Measurements from ENCODE around the gene LDLRAD4. TPM values are rescaled to one million over a fixed set of nuclear protein-coding genes. Genes with fewer than 3 reads are reported as not detected.

LDLRAD4 gene
- total RNA-seq, 2 experiments from 2014 or later = 37.3 to 38.5 TPM

DNA sequence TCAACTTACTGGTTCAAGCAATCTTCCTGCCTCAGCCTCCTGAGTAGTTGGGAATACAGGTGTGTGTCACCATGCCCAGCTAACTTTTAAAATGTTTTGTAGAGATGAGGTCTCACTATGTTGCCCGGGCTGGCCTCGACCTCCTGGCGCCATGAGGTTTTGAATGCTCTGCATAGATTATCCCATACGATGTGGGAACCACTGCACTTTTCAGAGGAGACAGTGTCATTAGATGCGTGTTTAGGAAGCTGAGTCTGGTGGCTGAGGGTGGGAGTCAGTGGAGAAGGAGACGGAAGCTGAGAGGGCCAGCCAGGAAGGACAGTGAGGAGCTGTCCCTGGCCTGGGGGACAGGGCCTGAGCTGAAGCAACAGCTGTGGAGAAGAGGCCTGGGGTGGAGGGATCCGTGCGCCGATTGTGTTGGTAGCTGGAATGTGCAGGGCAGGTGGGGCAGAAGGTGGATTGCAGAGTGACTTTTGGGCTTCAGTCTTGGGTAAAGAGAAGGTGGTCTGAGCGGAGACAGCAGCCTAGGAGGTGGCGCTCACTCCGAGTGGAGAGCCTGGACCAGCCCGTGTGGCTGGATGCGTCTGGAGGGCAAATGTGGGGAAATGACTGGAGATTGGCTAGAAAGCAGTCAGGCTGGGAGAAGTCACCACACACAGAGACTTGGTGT, 68.0 kb downstream of the LDLRAD4 start:
- no peak for TF ChIP-seq CTCF (IDR thresholded peaks at IDR 0.05)
- intact Hi-C loops (cut with micrococcal nuclease) = no loop called here
- H3K27ac Mint-ChIP-seq = no peak overlapping the region
- CTCF ChIA-PET = interaction anchor here (1.1 kb wide), 1 partner anchor 70 kb away, joined by 3 read pairs; no protein-coding TSS in a partner anchor
- DNase-seq (no peak), ATAC-seq (no peak)
- no peak overlapping the region for H3K4me3 Mint-ChIP-seq
- H3K4me1 Mint-ChIP-seq (ENCODE audit: low read depth) = peaks cover 79% of the 10 kb centered on the region
- H3K36me3 Mint-ChIP-seq (ENCODE audit: low read depth) = peaks cover 11% of the 10 kb centered on the region
- POLR2A ChIA-PET = no interaction called here
- H3K27me3 Mint-ChIP-seq = no peaks in the 10 kb centered on the region
- H3K9me3 Mint-ChIP-seq = peaks cover 5% of the 10 kb centered on the region

DNA sequence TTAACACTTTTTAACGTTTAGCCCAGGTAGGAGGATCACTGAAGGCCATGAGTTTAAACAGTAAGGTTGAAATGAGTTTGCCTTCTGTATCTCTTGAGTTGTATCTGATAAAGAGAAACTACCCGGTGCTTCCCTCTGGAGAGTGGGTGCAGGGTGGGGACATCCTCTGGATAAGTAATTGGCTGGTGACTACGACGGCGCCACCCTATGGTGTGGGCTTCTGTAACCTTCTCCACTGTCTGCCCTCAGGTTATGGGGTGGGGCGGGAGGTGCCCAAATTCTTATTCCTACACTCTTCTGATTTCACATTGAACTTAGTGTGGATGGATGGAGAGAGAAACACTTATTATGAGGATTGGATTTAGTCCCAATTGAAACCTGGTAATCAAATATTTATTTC, 68.8 kb downstream of the LDLRAD4 start:
- Mint-ChIP-seq H3K4me3 (no peak overlapping the region), H3K36me3 (ENCODE audit: low read depth) (peaks cover 4% of the 10 kb centered on the region), H3K4me1 (ENCODE audit: low read depth) (peaks cover 78% of the 10 kb centered on the region), H3K27ac (no peak overlapping the region), H3K27me3 (no peaks in the 10 kb centered on the region), H3K9me3 (no peaks in the 10 kb centered on the region)
- intact Hi-C loops (cut with micrococcal nuclease) = no loop called here
- ChIA-PET POLR2A (no interaction called here), CTCF (interaction anchor here (1.4 kb wide), 1 partner anchor 8 kb away, joined by 5 read pairs; no protein-coding TSS in a partner anchor)
- DNase-seq (no peak), ATAC-seq (no peak)
- no peak for TF ChIP-seq CTCF (IDR thresholded peaks at IDR 0.05)

DNA sequence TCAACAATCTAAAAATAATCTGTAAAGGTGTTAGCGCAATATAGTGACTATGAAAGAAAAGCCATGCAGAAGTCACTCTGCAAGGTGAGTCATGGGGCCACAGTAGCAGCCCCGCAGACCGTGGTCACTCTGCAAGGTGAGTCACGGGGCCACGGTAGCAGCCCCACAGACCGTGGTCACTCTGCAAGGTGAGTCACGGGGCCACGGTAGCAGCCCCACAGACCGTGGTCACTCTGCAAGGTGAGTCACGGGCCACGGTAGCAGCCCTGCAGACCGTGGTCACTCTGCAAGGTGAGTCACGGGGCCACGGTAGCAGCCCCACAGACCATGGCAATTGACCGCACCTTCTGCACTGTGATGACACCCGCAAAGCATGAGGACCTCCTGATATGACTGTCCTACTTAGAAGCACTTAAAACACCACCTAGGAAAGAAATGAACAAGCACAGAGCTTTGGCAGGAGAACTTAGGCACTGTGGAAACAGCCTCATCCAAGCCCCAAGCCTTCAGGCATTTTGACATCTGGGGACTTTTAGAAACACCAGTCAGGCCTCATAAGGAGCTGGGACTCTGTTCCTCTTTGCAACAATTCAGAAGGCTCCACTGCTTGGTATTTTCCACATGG, 70.1 kb downstream of the LDLRAD4 start:
- peaks cover 74% of the 10 kb centered on the region for H3K4me1 Mint-ChIP-seq (ENCODE audit: low read depth)
- ATAC-seq (peak; percentile 37), DNase-seq (peak; percentile 74)
- no peaks in the 10 kb centered on the region for H3K9me3 Mint-ChIP-seq
- no peak for TF ChIP-seq CTCF (IDR thresholded peaks at IDR 0.05)
- POLR2A ChIA-PET = interaction anchor here (1.4 to 2.1 kb wide), 3 partner anchors 10 to 23 kb away, joined by 4 to 7 read pairs (median 5); no protein-coding TSS in a partner anchor
- H3K27me3 Mint-ChIP-seq = no peaks in the 10 kb centered on the region
- intact Hi-C loops (cut with micrococcal nuclease) = no loop called here
- peak overlapping the region; percentile 50 for H3K27ac Mint-ChIP-seq
- CTCF ChIA-PET = interaction anchor here (0.6 to 1.6 kb wide), 5 partner anchors 9 to 89 kb away, joined by 3 to 5 read pairs (median 3); no protein-coding TSS in a partner anchor
- H3K36me3 Mint-ChIP-seq (ENCODE audit: low read depth) = no peaks in the 10 kb centered on the region
- no peak overlapping the region for H3K4me3 Mint-ChIP-seq

GRCh38 chr18:13289481-13290205, 71.1 kb downstream of the LDLRAD4 start:
- Mint-ChIP-seq H3K9me3 (no peaks in the 10 kb centered on the region), H3K27me3 (no peaks in the 10 kb centered on the region), H3K4me3 (no peak overlapping the region), H3K4me1 (ENCODE audit: low read depth) (peaks cover 73% of the 10 kb centered on the region), H3K27ac (peak overlapping the region; percentile 50), H3K36me3 (ENCODE audit: low read depth) (no peaks in the 10 kb centered on the region)
- DNase-seq = no peak
- ChIA-PET POLR2A (interaction anchor here (0.8 to 2.1 kb wide), 6 partner anchors 11 to 29 kb away, joined by 3 to 10 read pairs (median 4); no protein-coding TSS in a partner anchor), CTCF (interaction anchor here (0.6 to 1.9 kb wide), 6 partner anchors 11 to 90 kb away, joined by 3 to 4 read pairs (median 3); no protein-coding TSS in a partner anchor)
- ATAC-seq = no peak
- no peak for TF ChIP-seq CTCF (IDR thresholded peaks at IDR 0.05)
- intact Hi-C loops (cut with micrococcal nuclease) = no loop called here
